SK-N-SH (cell line): Measurements from ENCODE around the gene ARHGAP31. TPM values are rescaled to one million over a fixed set of nuclear protein-coding genes. Genes with fewer than 3 reads are reported as not detected.

Experiments used
- CTCF ChIA-PET: fragments of 300-600, 350-600 bp; formaldehyde crosslinking; extraction: SDS; loops from one replicate; lab custom pipeline; 2021; lab: Yijun Ruan, JAX
- POLR2A ChIA-PET: fragments of 350-600 bp; sonication (Branson Sonifier 250); formaldehyde crosslinking; extraction: SDS; loops from one replicate; lab custom pipeline; 2020; ENCODE audit warnings: antibody characterized with exemption, inconsistent platforms; lab: Yijun Ruan, JAX
- DNase-seq: peaks from one replicate; pipeline ENCODE4 v3.0.0; 2012
- H2AFZ ChIP-seq: fragments of 200-600 bp; sonication (generic); 2 replicates; pipeline ENCODE4 v1.8.1; 2016; ENCODE audit warnings: antibody characterized with exemption, mild to moderate bottlenecking, low read depth
- H3F3A ChIP-seq: fragments of 200-600 bp; sonication (generic); replicated peaks from 2 replicates; pipeline ENCODE3; 2016; ENCODE audit warnings: antibody characterized with exemption, mild to moderate bottlenecking; ENCODE audit not compliant: insufficient read depth
- H3K27ac ChIP-seq, 2 experiments: fragments of 200-500 bp in 1 of 2; fragments of 200-600 bp in 1 of 2; sonication (Bioruptor generic) in 1 of 2; sonication (generic), shearing (Covaris generic) in 1 of 2; 2 replicates each; pipeline versions ENCODE4 v1.5.1 to v1.6.1; 2014 to 2016; ENCODE audit warnings: low read depth in 2 of 2, inconsistent platforms in 1 of 2, low read length in 1 of 2, mild to moderate bottlenecking in 1 of 2, mixed read lengths in 1 of 2
- H3K27me3 ChIP-seq: fragments of 200-600 bp; sonication (generic), shearing (Covaris generic); 2 replicates; pipeline ENCODE4 v1.6.1; 2016; ENCODE audit warnings: mixed run types; ENCODE audit not compliant: insufficient read depth
- H3K36me3 ChIP-seq, 2 experiments: fragments of 200-500 bp in 1 of 2; fragments of 200-600 bp in 1 of 2; sonication (Bioruptor generic) in 1 of 2; sonication (generic) in 1 of 2; replicated peaks in 1 of 2; 2 replicates each; pipeline versions ENCODE3 to v1.5.1; 2014 to 2016; ENCODE audit warnings: low read length in 1 of 2, mild to moderate bottlenecking in 1 of 2; ENCODE audit not compliant: insufficient read depth in 2 of 2, control insufficient read depth in 1 of 2
- H3K4me1 ChIP-seq, 2 experiments: fragments of 200-500 bp in 1 of 2; fragments of 200-600 bp in 1 of 2; sonication (Bioruptor generic) in 1 of 2; sonication (generic), shearing (Covaris generic) in 1 of 2; 2 replicates each; pipeline versions ENCODE4 v1.5.1 to v1.6.1; 2014 to 2016; ENCODE audit warnings: low read depth in 1 of 2, low read length in 1 of 2, mixed run types in 1 of 2; ENCODE audit not compliant: insufficient read depth in 2 of 2, control insufficient read depth in 1 of 2
- H3K4me2 ChIP-seq: fragments of 200-600 bp; sonication (generic), shearing (Covaris generic); 2 replicates; pipeline ENCODE4 v1.6.1; 2017; ENCODE audit warnings: mixed run types
- H3K4me3 ChIP-seq, 2 experiments: fragments of 200-500 bp in 1 of 2; fragments of 200-600 bp in 1 of 2; sonication (Bioruptor generic) in 1 of 2; sonication (generic), shearing (Covaris generic) in 1 of 2; 2 replicates each; pipeline versions ENCODE4 v1.5.1 to v1.8.1; 2014 to 2016; ENCODE audit warnings: low read depth in 2 of 2, inconsistent platforms in 1 of 2, low read length in 1 of 2, mild to moderate bottlenecking in 1 of 2, mixed read lengths in 1 of 2, moderate library complexity in 1 of 2
- H3K79me2 ChIP-seq: fragments of 200-600 bp; sonication (generic); 2 replicates; pipeline ENCODE4 v1.8.1; 2017; ENCODE audit warnings: mild to moderate bottlenecking; ENCODE audit not compliant: insufficient read depth
- H3K9ac ChIP-seq: fragments of 200-600 bp; sonication (generic); 2 replicates; pipeline ENCODE4 v1.6.1; 2017; ENCODE audit warnings: mixed run types
- H3K9me2 ChIP-seq: fragments of 200-600 bp; sonication (generic); 2 replicates; pipeline ENCODE4 v1.6.1; 2017; ENCODE audit warnings: mixed run types
- H3K9me3 ChIP-seq: fragments of 200-600 bp; sonication (generic); 2 replicates; pipeline ENCODE4 v1.6.1; 2017; ENCODE audit warnings: mixed run types, mild to moderate bottlenecking, moderate library complexity
- H4K20me1 ChIP-seq: fragments of 200-600 bp; sonication (generic); 2 replicates; pipeline ENCODE4 v1.6.1; 2017; ENCODE audit warnings: mild to moderate bottlenecking, mixed run types; ENCODE audit not compliant: insufficient read depth
- CHD2 ChIP-seq: fragments of 150-350 bp; IDR thresholded peaks from 2 replicates; pipeline ENCODE4 v1.6.1; 2018; ENCODE audit warnings: low read length; ENCODE audit not compliant: partially characterized antibody
- FOXM1 ChIP-seq: IDR thresholded peaks from 2 replicates; pipeline ENCODE4 v1.4.0; 2012; ENCODE audit warnings: low read depth, mild to moderate bottlenecking
- GABPA ChIP-seq: IDR thresholded peaks from 2 replicates; pipeline ENCODE4 v1.4.0; 2012; ENCODE audit warnings: low read depth, mild to moderate bottlenecking
- JUND ChIP-seq: IDR thresholded peaks from 2 replicates; pipeline ENCODE4 v1.4.0; 2012
- RFX5 ChIP-seq: IDR thresholded peaks from 2 replicates; pipeline ENCODE4 v1.6.1; 2012; ENCODE audit warnings: mild to moderate bottlenecking, improper control_type of control experiment, low read length
- WGBS: methylation state at CpG from one replicate; pipeline ENCODE4 v1.1.6; 2017; ENCODE audit warnings: low lambda C conversion rate; 5-methylcytosine and 5-hydroxymethylcytosine counted together
- polyA plus RNA-seq, 3 experiments: library from polyadenylated mRNA; depleted of rRNA; stranded (reverse); fragments of >200 nt; gene quantifications; 2 replicates each; pipeline ENCODE4 v1.2.3, GENCODE V29; 2012
- small RNA-seq, 7 experiments: library from RNA; depleted of rRNA; stranded (forward); fragments of <200 nt; gene quantifications; one replicate each; pipeline ENCODE3, GENCODE V24; 2012
- TF ChIP-seq, protein P1 (sequence below): IDR thresholded peaks from 2 replicates; pipeline ENCODE4 v1.4.0; 2012; ENCODE audit warnings: low read depth, borderline replicate concordance
- TF ChIP-seq, protein P2 (sequence below): IDR thresholded peaks from 2 replicates; pipeline ENCODE4 v1.4.0; 2012; ENCODE audit warnings: low read depth, borderline replicate concordance

Gene ARHGAP31
- polyA plus RNA-seq, 1 of the 3 experiments (the other 2 are of a cell fraction): 4.4 TPM

DNA sequence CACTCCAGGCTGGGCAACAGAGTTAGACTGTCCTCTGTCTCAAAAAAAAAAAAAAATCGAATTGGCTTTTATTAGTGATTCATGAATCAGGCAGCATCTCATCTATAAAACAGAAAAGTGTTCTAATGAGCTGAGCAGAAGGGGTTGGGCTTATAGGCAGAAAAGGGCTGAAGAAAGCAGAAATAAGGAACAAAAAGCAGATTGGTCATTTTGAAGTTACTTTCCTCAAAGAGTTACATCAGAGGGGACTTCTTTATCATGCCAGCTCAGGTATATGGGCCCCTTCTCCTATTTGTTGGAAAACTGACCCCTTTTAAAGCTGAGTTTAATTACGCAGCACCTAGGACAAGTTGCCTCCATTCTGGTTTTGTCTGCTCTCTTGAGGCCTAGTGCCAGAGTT is 173.9 kb downstream of the ARHGAP31 start:
- POLR2A ChIA-PET: interaction anchor here (1.8 kb wide), 1 partner anchor 30 kb away, joined by 10 read pairs; the partner anchor contains the start of gene TIMMDC1

DNA sequence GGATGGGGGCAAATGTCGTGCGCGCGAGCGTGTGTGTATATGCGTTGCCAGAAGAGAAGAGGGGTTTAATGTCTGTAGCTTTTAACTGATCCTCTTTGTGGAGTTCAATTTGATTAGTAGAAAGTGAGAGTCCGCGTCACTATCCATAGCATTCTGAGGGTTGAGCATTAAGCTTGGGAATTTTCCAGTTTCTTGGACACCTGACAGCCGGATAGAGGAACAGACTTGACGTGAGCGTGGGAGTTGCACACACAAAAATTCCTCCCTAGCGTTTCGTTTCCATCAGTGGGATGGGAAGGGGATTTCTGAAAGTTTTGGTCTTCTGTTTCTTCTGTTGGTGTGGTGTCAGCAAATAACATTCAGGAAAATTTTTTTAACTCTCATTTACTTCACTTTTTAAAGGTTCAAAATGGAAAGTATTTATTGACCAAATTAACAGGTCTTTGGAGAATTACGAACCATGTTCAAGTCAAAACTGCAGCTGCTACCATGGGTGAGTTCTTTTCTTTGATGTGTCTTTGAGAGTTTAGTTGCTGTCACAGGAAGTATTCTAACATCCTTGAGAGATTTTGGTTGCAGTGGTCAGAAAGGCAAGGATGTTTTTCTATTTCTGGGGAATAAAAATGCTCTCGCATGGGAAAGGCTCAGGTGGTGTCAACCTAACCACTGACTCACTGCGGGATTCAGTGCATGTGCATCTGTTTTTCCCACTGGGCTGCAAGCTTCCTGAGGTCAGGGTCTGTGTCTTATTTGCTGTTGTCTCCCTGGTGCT is 175.4 kb downstream of the ARHGAP31 start:
- CTCF ChIA-PET: interaction anchor here (0.6 to 1.3 kb wide), 6 partner anchors 10 to 212 kb away, joined by 3 to 4 read pairs (median 3); no protein-coding TSS in a partner anchor

More for the DNA sequence above, 173.9 kb downstream of the ARHGAP31 start:
- Histone ChIP-seq H3F3A (no peaks in the 10 kb centered on the region), H3K4me1 (peaks cover 0 to 23% of the 10 kb centered on the region in 2 experiments; a peak in 2 of 4 replicates), H4K20me1 (no peaks in the 10 kb centered on the region), H3K27me3 (no peaks in the 10 kb centered on the region), H3K4me2 (peak overlapping the region; percentile 86), H2AFZ (peak overlapping the region; percentile 90), H3K36me3 (peaks cover 6 to 16% of the 10 kb centered on the region in 2 experiments)
- CTCF ChIA-PET: interaction anchor here (0.8 to 1.2 kb wide), 2 partner anchors 57 to 193 kb away, joined by 3 read pairs; no protein-coding TSS in a partner anchor
- TF ChIP-seq JUND: no peak
- TF ChIP-seq, all 33 proteins: peak for 0
- Histone ChIP-seq H3K9ac (no peak overlapping the region), H3K4me3 (peak overlapping the region; percentile 79 to 82; a peak in 2 of 4 replicates), H3K27ac (peak overlapping the region; percentile 57 to 66; a peak in 2 of 4 replicates), H3K9me3 (no peaks in the 10 kb centered on the region), H3K79me2 (peaks cover 4% of the 10 kb centered on the region), H3K9me2 (no peaks in the 10 kb centered on the region)
- DNase-seq: no peak
- 48% methylated on average over 2 of the region's 2 CpGs for WGBS

More for the DNA sequence above, 175.4 kb downstream of the ARHGAP31 start:
- WGBS: 19% methylated on average over 14 of the region's 16 CpGs
- peak overlapping the region; percentile 57 to 66; a peak in 3 of 4 replicates for H3K27ac ChIP-seq
- H3K4me1 ChIP-seq: peaks cover 0 to 18% of the 10 kb centered on the region in 2 experiments; a peak in 2 of 4 replicates
- peaks cover 17 to 22% of the 10 kb centered on the region in 2 experiments for H3K36me3 ChIP-seq
- no peak for DNase-seq
- no peaks in the 10 kb centered on the region for H4K20me1 ChIP-seq
- POLR2A ChIA-PET: interaction anchor here (0.8 to 1.8 kb wide), 3 partner anchors 19 to 175 kb away, joined by 3 to 10 read pairs (median 3); partner anchors contain the start of gene TIMMDC1
- H3K9me3 ChIP-seq: no peaks in the 10 kb centered on the region
- H3F3A ChIP-seq: no peaks in the 10 kb centered on the region
- no peaks in the 10 kb centered on the region for H3K27me3 ChIP-seq
- peak overlapping the region; percentile 86 for H3K4me2 ChIP-seq
- peak overlapping the region; percentile 79 for H3K9ac ChIP-seq
- peak overlapping the region; percentile 90 for H2AFZ ChIP-seq
- H3K9me2 ChIP-seq: no peaks in the 10 kb centered on the region
- no peaks in the 10 kb centered on the region; the same call in 1 of the 2 replicates for H3K79me2 ChIP-seq
- H3K4me3 ChIP-seq: peak overlapping the region; percentile 79 to 82
- TF ChIP-seq, protein P1, sequence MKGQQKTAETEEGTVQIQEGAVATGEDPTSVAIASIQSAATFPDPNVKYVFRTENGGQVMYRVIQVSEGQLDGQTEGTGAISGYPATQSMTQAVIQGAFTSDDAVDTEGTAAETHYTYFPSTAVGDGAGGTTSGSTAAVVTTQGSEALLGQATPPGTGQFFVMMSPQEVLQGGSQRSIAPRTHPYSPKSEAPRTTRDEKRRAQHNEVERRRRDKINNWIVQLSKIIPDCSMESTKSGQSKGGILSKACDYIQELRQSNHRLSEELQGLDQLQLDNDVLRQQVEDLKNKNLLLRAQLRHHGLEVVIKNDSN: no peak
- TF ChIP-seq RFX5 (no peak), FOXM1 (no peak), GABPA (0 out of 2 replicates have a peak, but pooled peaks have one; percentile 1), CHD2 (no peak)
- TF ChIP-seq, protein P2, sequence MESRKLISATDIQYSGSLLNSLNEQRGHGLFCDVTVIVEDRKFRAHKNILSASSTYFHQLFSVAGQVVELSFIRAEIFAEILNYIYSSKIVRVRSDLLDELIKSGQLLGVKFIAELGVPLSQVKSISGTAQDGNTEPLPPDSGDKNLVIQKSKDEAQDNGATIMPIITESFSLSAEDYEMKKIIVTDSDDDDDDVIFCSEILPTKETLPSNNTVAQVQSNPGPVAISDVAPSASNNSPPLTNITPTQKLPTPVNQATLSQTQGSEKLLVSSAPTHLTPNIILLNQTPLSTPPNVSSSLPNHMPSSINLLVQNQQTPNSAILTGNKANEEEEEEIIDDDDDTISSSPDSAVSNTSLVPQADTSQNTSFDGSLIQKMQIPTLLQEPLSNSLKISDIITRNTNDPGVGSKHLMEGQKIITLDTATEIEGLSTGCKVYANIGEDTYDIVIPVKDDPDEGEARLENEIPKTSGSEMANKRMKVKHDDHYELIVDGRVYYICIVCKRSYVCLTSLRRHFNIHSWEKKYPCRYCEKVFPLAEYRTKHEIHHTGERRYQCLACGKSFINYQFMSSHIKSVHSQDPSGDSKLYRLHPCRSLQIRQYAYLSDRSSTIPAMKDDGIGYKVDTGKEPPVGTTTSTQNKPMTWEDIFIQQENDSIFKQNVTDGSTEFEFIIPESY: no peak

Small RNA genes within 50 kb of the gene (small RNA-seq; reads per million reads assigned to genes)
- 0 to 0.10 (median 0) reads per million in 7 experiments for gene RNU6-1127P

Other genes with a start within 250 kb of the ARHGAP31 start
- not detected in 2 replicates for gene TEX55, start 148.2 kb upstream of the ARHGAP31 start, polyA plus RNA-seq (2012; rRNA removed)
- gene UPK1B, start 120.8 kb upstream of the ARHGAP31 start, polyA plus RNA-seq (2012; rRNA removed): not detected in 2 replicates
- 15.7 and 19.8 TPM in 2 replicates for gene B4GALT4, start 53.5 kb upstream of the ARHGAP31 start, polyA plus RNA-seq (2012; rRNA removed)
- gene TMEM39A, start 169.2 kb downstream of the ARHGAP31 start, polyA plus RNA-seq (2012; rRNA removed): 13.2 and 19.0 TPM in 2 replicates
- 12.1 and 21.0 TPM in 2 replicates for gene POGLUT1, start 174.6 kb downstream of the ARHGAP31 start, polyA plus RNA-seq (2012; rRNA removed)
- 128 and 153 TPM in 2 replicates for gene TIMMDC1, start 204.2 kb downstream of the ARHGAP31 start, polyA plus RNA-seq (2012; rRNA removed)